Activated T-cell treated with anti-CD3 and anti-CD28 coated beads, Interleukin-2, amount 50 U/mL, for 72 hours (primary cell): ENCODE measurements around the gene TMPRSS3. TPM values are rescaled to one million over a fixed set of nuclear protein-coding genes. Genes with fewer than 3 reads are reported as not detected.
A peak's percentile ranks its signal among the peaks of the same experiment; 100 is the strongest.

Source experiments
- ATAC-seq, 2 donors: fragments of 150-1000 bp; cut with Tn5 transposase; replicated peaks in 1 of 2; 2 replicates each; pipeline ENCODE4 v1.10.0; 2021; ENCODE audit warnings: moderate library complexity in 2 of 2, mild to moderate bottlenecking in 1 of 2
- DNase-seq, 2 donors: peaks; one replicate each; pipeline ENCODE4 v3.0.0; 2021 to 2022; ENCODE audit warnings: mixed read lengths in 1 of 2
- H3K27ac Mint-ChIP-seq: one replicate; pipeline ENCODE4 v1.8.0; 2022; ENCODE audit warnings: mild to moderate bottlenecking, moderate library complexity, mixed read lengths
- H3K27me3 Mint-ChIP-seq: one replicate; pipeline ENCODE4 v1.8.0; 2022; ENCODE audit warnings: low read depth, mixed read lengths
- H3K36me3 Mint-ChIP-seq, 2 donors: one replicate each; pipeline ENCODE4 v1.8.0; 2022; ENCODE audit warnings: mixed read lengths in 2 of 2, mild to moderate bottlenecking in 1 of 2; ENCODE audit not compliant: insufficient read depth in 2 of 2
- H3K4me1 Mint-ChIP-seq: one replicate; pipeline ENCODE4 v1.8.0; 2022; ENCODE audit warnings: low read depth, mixed read lengths
- H3K4me3 Mint-ChIP-seq, 2 donors: one replicate each; pipeline ENCODE4 v1.8.0; 2022; ENCODE audit warnings: mild to moderate bottlenecking in 2 of 2, mixed read lengths in 2 of 2, moderate library complexity in 2 of 2
- H3K9me3 Mint-ChIP-seq, 2 donors: one replicate each; pipeline ENCODE4 v1.8.0; 2022; ENCODE audit warnings: mixed read lengths in 2 of 2
- total RNA-seq, 2 donors: library from RNA; stranded (reverse); gene quantifications; one replicate each; pipeline ENCODE4 v1.2.3, GENCODE V29; 2022

The TMPRSS3 gene
- total RNA-seq, 2 donors from 2014 or later = 57.1 to 91.9 TPM

- peaks cover 91% of the 10 kb centered on the region for H3K4me1 Mint-ChIP-seq
- no peak for DNase-seq
- peaks cover 6% of the 10 kb centered on the region for H3K27me3 Mint-ChIP-seq
- H3K36me3 Mint-ChIP-seq = peaks cover 17 to 45% of the 10 kb centered on the region in 2 donors
- H3K27ac Mint-ChIP-seq = no peak overlapping the region
- ATAC-seq = no peak
- H3K4me3 Mint-ChIP-seq = peak overlapping the region; percentile 30 to 37
- no peaks in the 10 kb centered on the region for H3K9me3 Mint-ChIP-seq
Observed at GRCh38 chr21:42388740-42389448, 7.0 kb downstream of the TMPRSS3 start.

GRCh38 chr21:42387843-42388340 is 8.0 kb downstream of the TMPRSS3 start:
- no peak for ATAC-seq

DNA sequence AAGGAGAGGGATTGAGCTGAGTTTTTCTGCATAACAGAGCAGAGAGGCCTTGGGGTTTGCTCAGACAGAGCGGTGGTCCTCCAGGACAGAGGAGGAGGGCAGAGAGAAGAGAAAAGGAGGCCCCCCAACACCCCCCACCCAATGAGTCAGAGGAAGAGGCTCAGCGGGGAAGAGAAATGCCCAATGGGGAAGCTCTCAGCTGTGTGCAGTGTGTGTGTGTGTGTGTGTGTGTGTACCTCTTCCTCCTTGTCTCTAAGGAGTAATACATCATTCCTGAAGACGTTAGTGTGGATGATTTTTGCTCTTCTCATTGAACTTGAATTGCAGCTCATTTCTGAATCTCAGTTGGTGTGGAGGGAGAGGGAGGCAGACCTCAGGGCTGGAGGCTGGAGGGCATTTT is 8.7 kb downstream of the TMPRSS3 start:
- peak overlapping the region in 1 of 2 donors; percentile 22 for H3K4me3 Mint-ChIP-seq
- peaks cover 6% of the 10 kb centered on the region for H3K27me3 Mint-ChIP-seq
- DNase-seq (no peak), ATAC-seq (no peak)
- H3K36me3 Mint-ChIP-seq = peaks cover 22 to 49% of the 10 kb centered on the region in 2 donors
- H3K27ac Mint-ChIP-seq = no peak overlapping the region
- H3K9me3 Mint-ChIP-seq = peaks cover 3 to 5% of the 10 kb centered on the region in 2 donors
- peaks cover 74% of the 10 kb centered on the region for H3K4me1 Mint-ChIP-seq

More at GRCh38 chr21:42387843-42388340, 8.0 kb downstream of the TMPRSS3 start:
- no peak overlapping the region for H3K4me3 Mint-ChIP-seq
- peaks cover 6% of the 10 kb centered on the region for H3K27me3 Mint-ChIP-seq
- no peak for DNase-seq
- no peak overlapping the region for H3K27ac Mint-ChIP-seq
- no peaks in the 10 kb centered on the region for H3K9me3 Mint-ChIP-seq
- peaks cover 82% of the 10 kb centered on the region for H3K4me1 Mint-ChIP-seq
- H3K36me3 Mint-ChIP-seq = peaks cover 17 to 43% of the 10 kb centered on the region in 2 donors

- H3K9me3 Mint-ChIP-seq = peaks cover 7 to 13% of the 10 kb centered on the region in 2 donors
- peaks cover 29 to 49% of the 10 kb centered on the region in 2 donors for H3K36me3 Mint-ChIP-seq
- peaks cover 69% of the 10 kb centered on the region for H3K4me1 Mint-ChIP-seq
- H3K27ac Mint-ChIP-seq = no peak overlapping the region
- no peak for DNase-seq
- ATAC-seq = no peak
- peaks cover 6% of the 10 kb centered on the region for H3K27me3 Mint-ChIP-seq
- no peak overlapping the region for H3K4me3 Mint-ChIP-seq
Observed at GRCh38 chr21:42386034-42386591, 9.7 kb downstream of the TMPRSS3 start.

- Mint-ChIP-seq H3K27ac (no peak overlapping the region), H3K4me1 (peaks cover 64% of the 10 kb centered on the region), H3K4me3 (no peak overlapping the region), H3K36me3 (peaks cover 29 to 45% of the 10 kb centered on the region in 2 donors), H3K27me3 (peaks cover 3% of the 10 kb centered on the region), H3K9me3 (peaks cover 7 to 13% of the 10 kb centered on the region in 2 donors)
- ATAC-seq (no peak), DNase-seq (no peak)
Observed at GRCh38 chr21:42385619-42386018, 10.2 kb downstream of the TMPRSS3 start.

DNA sequence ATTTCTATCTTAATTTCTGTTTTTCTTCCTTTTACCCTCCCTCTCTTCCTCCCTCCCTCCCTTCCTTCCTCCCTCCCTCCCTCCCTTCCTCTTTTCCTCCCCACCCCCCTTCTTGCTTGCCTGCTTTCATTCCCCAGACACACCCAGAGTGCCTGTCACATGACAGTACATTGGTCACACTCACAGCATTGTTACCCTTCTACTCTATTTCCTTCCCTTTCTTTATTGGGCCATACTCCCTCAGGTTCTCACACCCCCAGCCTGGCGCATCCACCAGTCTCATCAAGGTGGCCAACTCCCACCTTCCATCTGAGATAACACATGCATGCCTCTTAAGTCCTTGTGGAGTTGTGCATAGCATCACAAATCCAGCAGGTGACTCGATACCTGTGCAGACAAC is 10.9 kb downstream of the TMPRSS3 start:
- H3K4me3 Mint-ChIP-seq = no peak overlapping the region
- no peak overlapping the region for H3K27ac Mint-ChIP-seq
- H3K4me1 Mint-ChIP-seq = peaks cover 58% of the 10 kb centered on the region
- ATAC-seq (no peak), DNase-seq (no peak)
- peaks cover 7 to 13% of the 10 kb centered on the region in 2 donors for H3K9me3 Mint-ChIP-seq
- H3K27me3 Mint-ChIP-seq = no peaks in the 10 kb centered on the region
- peaks cover 29 to 45% of the 10 kb centered on the region in 2 donors for H3K36me3 Mint-ChIP-seq

DNA sequence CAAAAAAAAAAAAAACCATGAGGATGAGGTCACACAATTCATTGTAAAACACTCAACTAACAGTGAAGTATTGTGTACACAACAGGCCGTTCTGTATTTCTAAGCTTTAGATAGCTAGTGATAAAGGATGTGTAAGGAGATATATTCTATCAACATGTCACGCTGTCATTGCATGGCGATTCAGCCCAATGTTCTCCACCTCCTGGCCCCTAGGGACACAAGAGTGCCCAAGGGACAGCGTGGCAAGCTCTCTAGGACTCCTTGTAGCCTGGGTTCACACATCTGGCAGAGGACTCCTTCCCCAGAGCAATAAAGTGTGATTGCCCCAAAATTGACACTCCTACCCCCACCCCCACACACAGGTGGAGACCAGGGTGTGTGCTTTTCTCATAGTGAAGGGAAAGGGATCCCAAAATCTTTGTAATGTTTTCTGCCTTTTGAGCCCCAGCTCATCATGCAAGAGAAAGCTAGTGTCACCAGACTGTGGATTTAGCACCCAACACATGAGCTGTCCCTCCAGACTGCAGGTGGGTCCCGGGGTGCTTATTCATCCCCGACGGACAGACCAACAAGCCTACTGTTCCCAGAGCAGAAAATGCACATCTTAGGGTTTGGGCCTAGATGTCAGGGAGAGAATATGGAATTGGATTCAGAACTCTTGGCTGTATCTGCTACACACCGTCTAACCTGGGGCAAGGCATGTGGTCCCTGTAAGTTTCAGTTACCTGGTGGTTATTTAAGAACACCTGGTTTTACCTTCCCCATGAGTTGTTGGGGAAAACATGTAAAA is 11.5 kb downstream of the TMPRSS3 start:
- H3K27me3 Mint-ChIP-seq = no peaks in the 10 kb centered on the region
- peaks cover 29 to 40% of the 10 kb centered on the region in 2 donors for H3K36me3 Mint-ChIP-seq
- peaks cover 7 to 13% of the 10 kb centered on the region in 2 donors for H3K9me3 Mint-ChIP-seq
- no peak overlapping the region for H3K27ac Mint-ChIP-seq
- H3K4me3 Mint-ChIP-seq = no peak overlapping the region
- H3K4me1 Mint-ChIP-seq = peaks cover 52% of the 10 kb centered on the region
- ATAC-seq (no peak), DNase-seq (no peak)

DNA sequence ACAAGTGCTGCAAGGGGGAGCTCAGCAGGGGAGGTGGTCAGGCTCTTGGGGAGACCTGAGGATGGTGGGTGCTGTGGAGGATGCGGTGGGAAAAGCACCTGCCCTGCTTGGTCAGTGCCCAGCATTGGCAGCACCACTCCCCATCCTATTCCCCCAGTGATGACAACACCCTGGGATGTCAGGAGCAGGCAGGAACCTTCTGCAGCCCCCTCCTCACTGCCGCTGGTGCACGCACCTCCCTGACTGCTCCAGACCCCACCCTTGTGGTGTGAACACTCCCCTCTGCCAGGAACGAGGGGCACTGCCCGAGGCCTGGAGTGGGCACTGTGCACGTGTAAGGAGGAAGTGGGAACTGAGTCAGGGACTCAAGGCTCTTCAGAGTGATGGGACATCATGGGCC is 12.5 kb downstream of the TMPRSS3 start:
- no peak overlapping the region for H3K4me3 Mint-ChIP-seq
- ATAC-seq (no peak), DNase-seq (no peak)
- H3K27me3 Mint-ChIP-seq = no peaks in the 10 kb centered on the region
- no peak overlapping the region for H3K27ac Mint-ChIP-seq
- peaks cover 41% of the 10 kb centered on the region for H3K4me1 Mint-ChIP-seq
- H3K36me3 Mint-ChIP-seq = peaks cover 26 to 34% of the 10 kb centered on the region in 2 donors
- H3K9me3 Mint-ChIP-seq = peaks cover 7 to 13% of the 10 kb centered on the region in 2 donors

DNA sequence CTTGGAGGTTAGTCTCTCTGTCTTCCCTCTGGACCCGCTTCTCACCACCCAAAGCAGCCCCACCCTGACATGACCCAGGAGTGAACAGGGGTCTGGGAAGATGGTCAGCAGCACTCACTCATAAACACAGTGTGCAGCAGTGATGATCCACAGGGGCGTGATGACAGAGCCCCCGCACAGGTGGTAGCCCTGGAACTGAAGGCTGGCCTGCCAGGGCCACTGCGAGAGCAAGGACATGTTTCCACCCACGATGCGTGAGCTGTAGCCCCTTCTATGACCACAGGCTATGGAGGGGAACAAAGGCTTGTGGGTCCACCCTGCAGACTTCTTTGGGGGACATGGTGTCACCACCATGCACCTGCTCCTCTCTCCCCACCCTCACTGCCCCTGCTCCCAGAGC is 12.9 kb downstream of the TMPRSS3 start:
- ATAC-seq (no peak), DNase-seq (no peak)
- H3K9me3 Mint-ChIP-seq = peaks cover 7 to 13% of the 10 kb centered on the region in 2 donors
- peaks cover 37% of the 10 kb centered on the region for H3K4me1 Mint-ChIP-seq
- no peak overlapping the region for H3K27ac Mint-ChIP-seq
- H3K4me3 Mint-ChIP-seq = no peak overlapping the region
- H3K36me3 Mint-ChIP-seq = peaks cover 24 to 30% of the 10 kb centered on the region in 2 donors
- no peaks in the 10 kb centered on the region for H3K27me3 Mint-ChIP-seq

- no peak overlapping the region for H3K4me3 Mint-ChIP-seq
- H3K27me3 Mint-ChIP-seq = no peaks in the 10 kb centered on the region
- DNase-seq = peak; percentile 45 to 46
- H3K9me3 Mint-ChIP-seq = peaks cover 7 to 13% of the 10 kb centered on the region in 2 donors
- peak; percentile 66 to 72 for ATAC-seq
- peaks cover 23% of the 10 kb centered on the region for H3K4me1 Mint-ChIP-seq
- peaks cover 23 to 26% of the 10 kb centered on the region in 2 donors for H3K36me3 Mint-ChIP-seq
- no peak overlapping the region for H3K27ac Mint-ChIP-seq
Observed at GRCh38 chr21:42381347-42381984, 14.4 kb downstream of the TMPRSS3 start.

- Mint-ChIP-seq H3K36me3 (peaks cover 18 to 21% of the 10 kb centered on the region in 2 donors), H3K9me3 (peaks cover 7 to 13% of the 10 kb centered on the region in 2 donors), H3K27ac (no peak overlapping the region), H3K4me1 (peaks cover 14% of the 10 kb centered on the region), H3K4me3 (no peak overlapping the region), H3K27me3 (no peaks in the 10 kb centered on the region)
- DNase-seq (no peak), ATAC-seq (no peak)
Observed at GRCh38 chr21:42379426-42380215, 16.2 kb downstream of the TMPRSS3 start.

DNA sequence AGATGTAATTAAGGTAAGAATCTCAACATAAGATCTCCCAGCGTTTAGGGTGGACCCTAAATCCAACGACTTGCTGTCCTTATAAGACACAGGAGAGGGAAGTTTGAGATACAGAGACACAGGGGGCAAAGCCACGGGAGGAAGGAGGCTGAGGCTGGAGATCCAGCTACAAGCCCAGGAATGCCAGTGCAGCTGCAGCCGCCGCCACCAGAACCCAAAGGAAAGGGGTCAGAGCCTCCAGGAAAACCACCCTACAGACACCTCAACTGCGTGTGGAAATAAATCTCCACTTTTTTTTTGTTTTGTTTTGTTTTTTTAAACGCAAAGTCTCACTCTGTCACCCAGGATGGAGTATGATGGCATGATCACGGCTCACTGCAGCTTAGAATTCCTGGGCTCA is 17.4 kb downstream of the TMPRSS3 start:
- no peaks in the 10 kb centered on the region for H3K27me3 Mint-ChIP-seq
- ATAC-seq = no peak
- H3K4me3 Mint-ChIP-seq = no peak overlapping the region
- no peak overlapping the region for H3K27ac Mint-ChIP-seq
- peaks cover 18 to 21% of the 10 kb centered on the region in 2 donors for H3K36me3 Mint-ChIP-seq
- H3K9me3 Mint-ChIP-seq = peaks cover 7 to 13% of the 10 kb centered on the region in 2 donors
- H3K4me1 Mint-ChIP-seq = peaks cover 26% of the 10 kb centered on the region
- DNase-seq = no peak
